Thoracic aorta (tissue), 2 donors: ENCODE results near the gene CLASRP. TPM values are rescaled to one million over a fixed set of nuclear protein-coding genes. Genes with fewer than 3 reads are reported as not detected.

Source experiments
- ATAC-seq: fragments of 150-250 bp; one replicate; pipeline ENCODE4 v1.8.0; 2017; ENCODE audit warnings: low read depth; ENCODE audit not compliant: insufficient number of reproducible peaks, low FRiP score
- DNase-seq: peaks from one replicate; pipeline ENCODE4 v3.0.0-alpha.2; 2020; ENCODE audit warnings: low spot score
- H3K27ac ChIP-seq, 2 donors: fragments of 200-600 bp; sonication (generic); 1 replicate in 1 of 2; 2 replicates in 1 of 2; pipeline ENCODE4 v1.5.1; 2016; ENCODE audit warnings: mild to moderate bottlenecking in 2 of 2, moderate library complexity in 2 of 2
- H3K27me3 ChIP-seq: fragments of 200-600 bp; sonication (generic); replicated peaks from 2 replicates; pipeline ENCODE4 v1.6.0; 2016; ENCODE audit warnings: mild to moderate bottlenecking; ENCODE audit not compliant: insufficient read depth
- H3K36me3 ChIP-seq: fragments of 200-600 bp; sonication (generic); one replicate; pipeline ENCODE4 v1.5.1; 2016
- H3K4me1 ChIP-seq, 2 donors: fragments of 200-600 bp; sonication (generic); 1 replicate in 1 of 2; 2 replicates in 1 of 2; pipeline versions ENCODE4 v1.5.1 to v1.6.0; 2016; ENCODE audit warnings: low read depth in 2 of 2, mild to moderate bottlenecking in 1 of 2; ENCODE audit not compliant: control insufficient read depth in 1 of 2
- H3K4me3 ChIP-seq: fragments of 200-600 bp; sonication (generic); 2 replicates; pipeline ENCODE4 v1.5.1; 2016; ENCODE audit warnings: mild to moderate bottlenecking
- H3K9me3 ChIP-seq: fragments of 200-600 bp; sonication (generic); 2 replicates; pipeline ENCODE4 v1.5.1; 2016
- CTCF ChIP-seq: fragments of 200-600 bp; sonication (generic); IDR thresholded peaks from one replicate; pipeline ENCODE4 v1.5.1; 2019; ENCODE audit warnings: antibody characterized with exemption
- total RNA-seq, 2 donors: library from RNA; depleted of rRNA; stranded (reverse); fragments of >200 nt; gene quantifications; one replicate each; pipeline versions ENCODE4 v1.1.0 to v1.2.3, GENCODE V29; 2016

CLASRP gene
- total RNA-seq, 2 donors from 2014 or later = 119 to 300 TPM

GRCh38 chr19:45061965-45062364 lies 23.1 kb downstream of the CLASRP start:
- DNase-seq (no peak), ATAC-seq (no peak)
- peaks cover 84% of the 10 kb centered on the region for H3K36me3 ChIP-seq
- no peak overlapping the region for H3K27ac ChIP-seq
- no peak for TF ChIP-seq CTCF
- no peaks in the 10 kb centered on the region for H3K4me1 ChIP-seq
- no peaks in the 10 kb centered on the region for H3K27me3 ChIP-seq
- no peaks in the 10 kb centered on the region for H3K9me3 ChIP-seq
- H3K4me3 ChIP-seq = no peak overlapping the region

- no peaks in the 10 kb centered on the region for H3K27me3 ChIP-seq
- H3K27ac ChIP-seq = no peak overlapping the region
- no peak for TF ChIP-seq CTCF
- DNase-seq (no peak), ATAC-seq (no peak)
- H3K4me1 ChIP-seq = no peaks in the 10 kb centered on the region
- peaks cover 74% of the 10 kb centered on the region for H3K36me3 ChIP-seq
- no peak overlapping the region for H3K4me3 ChIP-seq
- no peaks in the 10 kb centered on the region for H3K9me3 ChIP-seq
Observed at GRCh38 chr19:45063851-45064801, 25.3 kb downstream of the CLASRP start.

- Histone ChIP-seq H3K27ac (no peak overlapping the region), H3K9me3 (no peaks in the 10 kb centered on the region), H3K36me3 (peaks cover 62% of the 10 kb centered on the region), H3K4me1 (no peaks in the 10 kb centered on the region), H3K27me3 (no peaks in the 10 kb centered on the region), H3K4me3 (no peak overlapping the region)
- no peak for ATAC-seq
- DNase-seq = no peak
- TF ChIP-seq CTCF = no peak
Observed at GRCh38 chr19:45066921-45067661, 28.2 kb downstream of the CLASRP start.

- Histone ChIP-seq H3K9me3 (no peaks in the 10 kb centered on the region), H3K4me3 (no peak overlapping the region), H3K4me1 (no peaks in the 10 kb centered on the region), H3K36me3 (peaks cover 55% of the 10 kb centered on the region), H3K27ac (no peak overlapping the region), H3K27me3 (no peaks in the 10 kb centered on the region)
- ATAC-seq (no peak), DNase-seq (no peak)
- no peak for TF ChIP-seq CTCF
Observed at GRCh38 chr19:45068041-45068440, 29.2 kb downstream of the CLASRP start.

- ATAC-seq (no peak), DNase-seq (no peak)
- H3K27me3 ChIP-seq = no peaks in the 10 kb centered on the region
- no peak overlapping the region for H3K4me3 ChIP-seq
- H3K36me3 ChIP-seq = peaks cover 49% of the 10 kb centered on the region
- no peak overlapping the region for H3K27ac ChIP-seq
- H3K4me1 ChIP-seq = no peaks in the 10 kb centered on the region
- no peak for TF ChIP-seq CTCF
- H3K9me3 ChIP-seq = no peaks in the 10 kb centered on the region
Observed at GRCh38 chr19:45069056-45069455, 30.2 kb downstream of the CLASRP start.
